ENCODE measurements around the gene ALDH1A1.

ALDH1A1 gene

GRCh38 chr9:72978744-72979143, 25.9 kb upstream of the ALDH1A1 start:
- DNase-seq, result no peak

- DNase-seq, result no peak
Measured at GRCh38 chr9:72977670-72978069, 24.8 kb upstream of the ALDH1A1 start.

- no peak for DNase-seq
Measured at GRCh38 chr9:72974501-72974900, 21.6 kb upstream of the ALDH1A1 start.

GRCh38 chr9:72972636-72973035, 19.8 kb upstream of the ALDH1A1 start:
- DNase-seq, result no peak

- no peak for DNase-seq
Measured at GRCh38 chr9:72971411-72971810, 18.6 kb upstream of the ALDH1A1 start.

- DNase-seq, result no peak
Measured at GRCh38 chr9:72960446-72960845, 7.6 kb upstream of the ALDH1A1 start.

GRCh38 chr9:72958485-72959281, 5.8 kb upstream of the ALDH1A1 start:
- DNase-seq, result no peak

- no peak for DNase-seq
Measured at GRCh38 chr9:72955571-72955970, 2.7 kb upstream of the ALDH1A1 start.

- DNase-seq, result no peak
Measured at GRCh38 chr9:72955126-72955455, 2.2 kb upstream of the ALDH1A1 start.

- no peak for DNase-seq
Measured at GRCh38 chr9:72954431-72955125, 1.7 kb upstream of the ALDH1A1 start.

- DNase-seq, result no peak
Measured at GRCh38 chr9:72952381-72952690, 517 bp downstream of the ALDH1A1 start.

GRCh38 chr9:72951520-72952380, 1.1 kb downstream of the ALDH1A1 start:
- DNase-seq, result no peak

GRCh38 chr9:72950875-72951442, 1.9 kb downstream of the ALDH1A1 start:
- DNase-seq, result no peak

- DNase-seq, result no peak
Measured at GRCh38 chr9:72949918-72950325, 2.9 kb downstream of the ALDH1A1 start.

- DNase-seq, result no peak
Measured at GRCh38 chr9:72949244-72949582, 3.6 kb downstream of the ALDH1A1 start.

- DNase-seq, result no peak
Measured at GRCh38 chr9:72948575-72949243, 4.1 kb downstream of the ALDH1A1 start.

- no peak for DNase-seq
Measured at GRCh38 chr9:72947984-72948465, 4.8 kb downstream of the ALDH1A1 start.

- no peak for DNase-seq
Measured at GRCh38 chr9:72946821-72947220, 6.0 kb downstream of the ALDH1A1 start.

- DNase-seq, result no peak
Measured at GRCh38 chr9:72946318-72946717, 6.5 kb downstream of the ALDH1A1 start.

- no peak for DNase-seq
Measured at GRCh38 chr9:72945391-72945790, 7.5 kb downstream of the ALDH1A1 start.

- no peak for DNase-seq
Measured at GRCh38 chr9:72943844-72944462, 8.9 kb downstream of the ALDH1A1 start.

GRCh38 chr9:72942451-72942850, 10.4 kb downstream of the ALDH1A1 start:
- no peak for DNase-seq

All from activated T-cell treated with anti-CD3 and anti-CD28 coated beads for 4 hours (primary cell).